ENCODE data around the gene RAPGEF4. TPM values are rescaled to one million over a fixed set of nuclear protein-coding genes. Genes with fewer than 3 reads are reported as not detected.
"Not testable (repeated sequence)": the region's sequence is repeated elsewhere in the genome, so short reads cannot be mapped to it uniquely, and the experiment has no call there.

RAPGEF4 gene
- total RNA-seq, 1 donor from 2014 or later = 0.57 TPM

DNA sequence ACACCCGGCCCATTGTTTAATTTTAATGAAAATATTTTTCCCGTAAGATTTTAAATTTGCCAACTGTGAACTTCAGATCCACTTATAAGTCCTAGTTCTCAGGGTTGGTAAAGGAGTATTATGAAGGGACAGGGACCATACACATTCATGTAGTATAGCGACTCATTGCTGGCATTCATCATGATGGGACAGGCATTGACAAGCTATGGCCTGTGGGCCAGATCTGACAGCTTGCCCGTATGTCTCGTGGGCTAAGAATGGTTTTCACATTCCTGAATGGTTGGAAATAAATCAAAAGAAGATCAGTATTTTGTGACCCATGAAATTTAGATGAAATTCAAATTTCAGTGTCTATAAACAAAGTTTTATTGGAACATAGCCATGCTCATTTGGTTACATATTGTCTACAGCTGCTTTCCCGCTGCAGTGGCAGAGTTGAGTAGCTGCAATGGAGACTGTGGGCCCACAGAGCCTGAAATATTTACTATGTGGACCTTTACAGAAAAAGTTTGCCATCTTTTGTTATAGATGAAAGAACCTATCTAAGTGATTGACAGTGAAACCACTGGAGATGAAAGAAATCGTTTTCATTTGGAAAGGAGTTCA, 4.1 kb downstream of the RAPGEF4 start:
- Mint-ChIP-seq H3K36me3 (ENCODE audit: low read depth) (peaks cover 4% of the 10 kb centered on the region), H3K4me1 (ENCODE audit: low read depth) (peaks cover 7% of the 10 kb centered on the region), H3K27ac (ENCODE audit: unreplicated experiment) (no peak overlapping the region), H3K27me3 (ENCODE audit: low read depth) (peaks cover 4% of the 10 kb centered on the region), H3K4me3 (ENCODE audit: unreplicated experiment) (no peak overlapping the region), H3K9me3 (ENCODE audit: low read depth) (peaks cover 7% of the 10 kb centered on the region)
- TF ChIP-seq, protein P1, sequence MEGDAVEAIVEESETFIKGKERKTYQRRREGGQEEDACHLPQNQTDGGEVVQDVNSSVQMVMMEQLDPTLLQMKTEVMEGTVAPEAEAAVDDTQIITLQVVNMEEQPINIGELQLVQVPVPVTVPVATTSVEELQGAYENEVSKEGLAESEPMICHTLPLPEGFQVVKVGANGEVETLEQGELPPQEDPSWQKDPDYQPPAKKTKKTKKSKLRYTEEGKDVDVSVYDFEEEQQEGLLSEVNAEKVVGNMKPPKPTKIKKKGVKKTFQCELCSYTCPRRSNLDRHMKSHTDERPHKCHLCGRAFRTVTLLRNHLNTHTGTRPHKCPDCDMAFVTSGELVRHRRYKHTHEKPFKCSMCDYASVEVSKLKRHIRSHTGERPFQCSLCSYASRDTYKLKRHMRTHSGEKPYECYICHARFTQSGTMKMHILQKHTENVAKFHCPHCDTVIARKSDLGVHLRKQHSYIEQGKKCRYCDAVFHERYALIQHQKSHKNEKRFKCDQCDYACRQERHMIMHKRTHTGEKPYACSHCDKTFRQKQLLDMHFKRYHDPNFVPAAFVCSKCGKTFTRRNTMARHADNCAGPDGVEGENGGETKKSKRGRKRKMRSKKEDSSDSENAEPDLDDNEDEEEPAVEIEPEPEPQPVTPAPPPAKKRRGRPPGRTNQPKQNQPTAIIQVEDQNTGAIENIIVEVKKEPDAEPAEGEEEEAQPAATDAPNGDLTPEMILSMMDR (IDR thresholded peaks at IDR 0.05) = no peak
- DNase-seq (ENCODE audit: low spot score) = no peak

DNA sequence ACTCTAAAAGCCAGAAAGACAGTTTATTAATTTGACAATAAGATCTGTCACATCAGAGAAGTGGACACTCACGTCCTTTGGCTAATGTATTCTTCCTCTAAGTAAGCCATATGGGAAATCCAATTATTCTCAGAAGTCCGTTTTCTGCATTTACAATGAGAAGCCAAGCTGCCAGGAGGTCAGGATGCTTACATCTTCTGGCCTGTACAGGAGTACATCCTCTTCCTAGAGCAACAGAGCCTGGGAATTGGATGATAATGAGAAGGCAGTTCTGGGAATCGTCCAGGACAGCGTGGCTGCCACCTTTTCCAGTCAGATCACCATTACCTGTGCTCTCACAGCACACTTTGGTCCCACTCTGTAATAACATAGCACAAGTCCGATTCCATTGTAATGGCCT, 5.2 kb downstream of the RAPGEF4 start:
- Mint-ChIP-seq H3K27me3 (ENCODE audit: low read depth) (peaks cover 3% of the 10 kb centered on the region), H3K9me3 (ENCODE audit: low read depth) (peaks cover 11% of the 10 kb centered on the region), H3K4me3 (ENCODE audit: unreplicated experiment) (no peak overlapping the region), H3K4me1 (ENCODE audit: low read depth) (peaks cover 5% of the 10 kb centered on the region), H3K36me3 (ENCODE audit: low read depth) (peaks cover 6% of the 10 kb centered on the region), H3K27ac (ENCODE audit: unreplicated experiment) (no peak overlapping the region)
- TF ChIP-seq, protein P1 (IDR thresholded peaks at IDR 0.05) = no peak
- no peak for DNase-seq (ENCODE audit: low spot score)

DNA sequence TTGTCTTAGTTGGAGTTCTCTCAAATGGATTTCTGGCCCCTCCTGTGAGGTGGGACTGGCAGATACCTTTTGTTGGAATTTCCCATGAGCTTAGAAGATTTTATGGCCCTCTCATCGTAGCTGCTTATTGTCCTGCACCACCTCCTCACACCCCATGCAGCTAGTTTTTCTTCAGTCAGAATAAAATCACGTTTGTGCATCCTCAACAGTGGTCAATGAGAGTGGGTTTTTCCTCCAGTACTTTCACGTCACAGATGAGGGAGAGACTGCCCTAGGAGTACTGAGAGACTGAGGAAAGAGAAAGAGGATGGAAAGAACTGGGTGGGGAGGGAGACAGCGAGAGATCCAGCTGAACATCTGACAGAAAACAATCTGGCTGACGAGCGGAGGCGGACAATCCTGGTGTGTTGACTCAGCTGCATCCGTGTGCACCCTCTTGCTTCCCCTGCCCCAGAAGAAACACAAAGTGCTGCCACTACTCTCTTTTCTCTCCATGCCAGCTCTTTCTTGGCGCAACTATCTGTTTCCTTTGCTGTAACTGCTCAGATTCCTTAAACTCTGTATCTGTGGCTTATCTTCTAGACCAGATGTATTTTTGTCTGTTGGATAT, 7.4 kb downstream of the RAPGEF4 start:
- no peaks in the 10 kb centered on the region for H3K4me1 Mint-ChIP-seq (ENCODE audit: low read depth)
- TF ChIP-seq, protein P1 (IDR thresholded peaks at IDR 0.05) = no peak
- no peak for DNase-seq (ENCODE audit: low spot score)
- peaks cover 8% of the 10 kb centered on the region for H3K36me3 Mint-ChIP-seq (ENCODE audit: low read depth)
- H3K27ac Mint-ChIP-seq (ENCODE audit: unreplicated experiment) = no peak overlapping the region
- H3K27me3 Mint-ChIP-seq (ENCODE audit: low read depth) = no peaks in the 10 kb centered on the region
- peaks cover 19% of the 10 kb centered on the region for H3K9me3 Mint-ChIP-seq (ENCODE audit: low read depth)
- no peak overlapping the region for H3K4me3 Mint-ChIP-seq (ENCODE audit: unreplicated experiment)

DNA sequence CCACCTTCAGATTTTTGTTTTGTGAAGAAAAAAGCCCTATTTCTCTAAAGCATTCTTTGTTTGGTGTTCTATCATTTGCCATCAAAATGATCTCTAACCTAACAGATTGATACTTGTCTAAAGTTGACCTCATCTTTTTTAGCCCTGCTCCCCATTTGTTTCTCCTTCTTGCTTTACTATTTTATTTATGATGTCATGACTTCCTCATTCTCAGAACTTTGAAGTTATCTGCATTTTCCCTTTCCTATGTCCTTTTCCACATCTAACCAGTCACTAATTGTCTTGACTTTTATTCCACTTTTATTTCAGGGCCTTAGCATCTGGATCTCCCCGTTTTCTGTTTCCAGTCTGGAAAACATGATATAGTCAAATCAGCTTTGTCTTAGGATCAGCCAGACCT, 8.3 kb downstream of the RAPGEF4 start:
- no peak for DNase-seq (ENCODE audit: low spot score)
- TF ChIP-seq, protein P1 (IDR thresholded peaks at IDR 0.05) = no peak
- no peaks in the 10 kb centered on the region for H3K4me1 Mint-ChIP-seq (ENCODE audit: low read depth)
- no peaks in the 10 kb centered on the region for H3K27me3 Mint-ChIP-seq (ENCODE audit: low read depth)
- H3K27ac Mint-ChIP-seq (ENCODE audit: unreplicated experiment) = no peak overlapping the region
- H3K9me3 Mint-ChIP-seq (ENCODE audit: low read depth) = peaks cover 21% of the 10 kb centered on the region
- no peak overlapping the region for H3K4me3 Mint-ChIP-seq (ENCODE audit: unreplicated experiment)
- H3K36me3 Mint-ChIP-seq (ENCODE audit: low read depth) = peaks cover 9% of the 10 kb centered on the region

DNA sequence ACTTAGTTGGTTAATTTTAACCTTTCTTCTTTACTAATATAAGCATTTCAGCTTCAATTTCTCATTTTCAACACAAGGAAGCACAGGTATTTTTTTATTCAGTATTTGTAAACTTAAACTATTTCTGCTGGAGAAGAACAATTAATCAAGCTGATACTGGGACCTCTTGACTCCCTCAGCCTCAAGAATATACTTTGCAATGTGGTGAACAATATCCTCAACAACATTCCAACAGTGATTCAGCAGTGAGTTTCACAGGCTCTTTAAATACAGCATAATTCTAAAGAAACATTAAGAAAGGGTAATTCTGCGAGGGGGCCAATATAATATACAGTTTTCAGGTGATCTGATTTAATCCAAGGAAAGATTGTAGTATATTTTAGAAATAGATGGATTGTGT, 10.0 kb downstream of the RAPGEF4 start:
- DNase-seq (ENCODE audit: low spot score) = no peak
- no peak overlapping the region for H3K27ac Mint-ChIP-seq (ENCODE audit: unreplicated experiment)

DNA sequence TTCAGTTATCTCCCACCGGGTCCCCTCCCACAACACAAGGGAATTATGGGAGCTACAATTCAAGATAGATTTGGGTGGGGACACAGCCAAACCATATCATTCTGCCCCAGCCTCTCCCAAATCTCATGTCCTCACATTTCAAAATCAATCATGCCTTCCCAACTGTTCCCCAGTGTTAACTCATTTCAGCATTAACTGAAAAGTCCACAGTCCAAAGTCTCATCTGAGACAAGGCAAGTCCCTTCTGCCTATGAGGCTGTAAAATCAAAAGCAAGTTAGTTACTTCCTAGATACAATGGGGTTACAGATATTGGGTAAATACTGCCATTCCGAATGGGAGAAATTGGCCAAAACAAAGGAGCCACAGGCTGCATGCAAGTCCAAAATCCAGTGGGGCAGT, 12.9 kb downstream of the RAPGEF4 start:
- H3K36me3 Mint-ChIP-seq (ENCODE audit: low read depth); H3K4me3 Mint-ChIP-seq (ENCODE audit: unreplicated experiment): not testable (repeated sequence)

More for the DNA sequence above, 10.0 kb downstream of the RAPGEF4 start:
- peaks cover 21% of the 10 kb centered on the region for H3K9me3 Mint-ChIP-seq (ENCODE audit: low read depth)
- peaks cover 9% of the 10 kb centered on the region for H3K36me3 Mint-ChIP-seq (ENCODE audit: low read depth)
- no peaks in the 10 kb centered on the region for H3K4me1 Mint-ChIP-seq (ENCODE audit: low read depth)
- TF ChIP-seq, protein P1 (IDR thresholded peaks at IDR 0.05) = no peak
- H3K27me3 Mint-ChIP-seq (ENCODE audit: low read depth) = no peaks in the 10 kb centered on the region
- H3K4me3 Mint-ChIP-seq (ENCODE audit: unreplicated experiment) = no peak overlapping the region

More for the DNA sequence above, 12.9 kb downstream of the RAPGEF4 start:
- H3K27me3 Mint-ChIP-seq (ENCODE audit: low read depth); DNase-seq (ENCODE audit: low spot score); H3K4me1 Mint-ChIP-seq (ENCODE audit: low read depth); H3K27ac Mint-ChIP-seq (ENCODE audit: unreplicated experiment): not testable (repeated sequence)
- H3K9me3 Mint-ChIP-seq (ENCODE audit: low read depth) = peaks cover 21% of the 10 kb centered on the region
